Mesenchymal stem cell (in vitro differentiated cells and primary cell): ENCODE measurements around the gene WNT9A.

ENCODE experiments used
- DNase-seq: peaks from one replicate; pipeline ENCODE4 v3.0.0-alpha.2; 2013
- H2AFZ ChIP-seq: one replicate; pipeline ENCODE4 v1.6.1; 2013; ENCODE audit warnings: low read depth, mild to moderate bottlenecking, control low read depth, inconsistent platforms, low read length, moderate library complexity
- H2AK5ac ChIP-seq: 2 replicates; pipeline ENCODE4 v1.6.1; 2013; ENCODE audit warnings: low read length, moderate library complexity, mild to moderate bottlenecking, inconsistent platforms; ENCODE audit not compliant: severe bottlenecking
- H2BK120ac ChIP-seq: one replicate; pipeline ENCODE4 v1.6.1; 2013; ENCODE audit warnings: low read depth, mild to moderate bottlenecking, inconsistent platforms, low read length, moderate library complexity
- H2BK12ac ChIP-seq, 2 experiments: one replicate each; pipeline ENCODE4 v1.6.1; 2013; ENCODE audit warnings: inconsistent platforms in 2 of 2, low read length in 2 of 2, mild to moderate bottlenecking in 2 of 2, moderate library complexity in 2 of 2, control low read depth in 1 of 2
- H2BK15ac ChIP-seq: one replicate; pipeline ENCODE4 v1.6.1; 2013; ENCODE audit warnings: mild to moderate bottlenecking, low read depth, inconsistent platforms; ENCODE audit not compliant: poor library complexity, severe bottlenecking
- H2BK5ac ChIP-seq: 2 replicates; pipeline ENCODE4 v1.6.1; 2013; ENCODE audit warnings: low read depth, mild to moderate bottlenecking, low read length, control low read depth, inconsistent platforms; ENCODE audit not compliant: poor library complexity, severe bottlenecking
- H3K14ac ChIP-seq, 2 experiments: one replicate each; pipeline ENCODE4 v1.6.1; 2013; ENCODE audit warnings: inconsistent platforms in 2 of 2, low read length in 2 of 2, control low read depth in 1 of 2, mild to moderate bottlenecking in 1 of 2, moderate library complexity in 1 of 2
- H3K18ac ChIP-seq, 2 experiments: one replicate each; pipeline ENCODE4 v1.6.1; 2013; ENCODE audit warnings: inconsistent platforms in 2 of 2, low read length in 2 of 2, control low read depth in 1 of 2, low read depth in 1 of 2, mild to moderate bottlenecking in 1 of 2
- H3K23ac ChIP-seq, 2 experiments: one replicate each; pipeline ENCODE4 v1.6.1; 2013; ENCODE audit warnings: inconsistent platforms in 2 of 2, low read length in 2 of 2, mild to moderate bottlenecking in 2 of 2, moderate library complexity in 2 of 2, control low read depth in 1 of 2
- H3K27ac ChIP-seq: 2 replicates; pipeline ENCODE4 v1.5.1; 2013; ENCODE audit warnings: mild to moderate bottlenecking, moderate library complexity, low read length, control low read depth, inconsistent platforms; ENCODE audit not compliant: poor library complexity, severe bottlenecking
- H3K27me3 ChIP-seq, 2 experiments: 2 replicates each; pipeline versions ENCODE4 v1.6.1 to v1.7.0; 2013; ENCODE audit warnings: low read length in 2 of 2, mild to moderate bottlenecking in 2 of 2, moderate library complexity in 2 of 2, control low read depth in 1 of 2, inconsistent platforms in 1 of 2; ENCODE audit not compliant: control insufficient read depth in 1 of 2, insufficient read depth in 1 of 2
- H3K36me3 ChIP-seq, 2 experiments: 2 replicates each; pipeline versions ENCODE4 v1.6.1 to v1.7.0; 2013; ENCODE audit warnings: low read length in 2 of 2, control low read depth in 1 of 2, inconsistent platforms in 1 of 2, low read depth in 1 of 2, mild to moderate bottlenecking in 1 of 2; ENCODE audit not compliant: insufficient read depth in 2 of 2, control insufficient read depth in 1 of 2
- H3K4ac ChIP-seq, 2 experiments: one replicate each; pipeline ENCODE4 v1.6.1; 2013; ENCODE audit warnings: inconsistent platforms in 2 of 2, low read length in 2 of 2, mild to moderate bottlenecking in 2 of 2, moderate library complexity in 2 of 2, control low read depth in 1 of 2, low read depth in 1 of 2
- H3K4me1 ChIP-seq: 2 replicates; pipeline ENCODE4 v1.6.1; 2013; ENCODE audit warnings: low read depth, low read length, control low read depth; ENCODE audit not compliant: control insufficient read depth, insufficient read depth
- H3K4me2 ChIP-seq: 2 replicates; pipeline ENCODE4 v1.6.1; 2013; ENCODE audit warnings: low read length, mild to moderate bottlenecking, inconsistent platforms; ENCODE audit not compliant: poor library complexity, severe bottlenecking
- H3K4me3 ChIP-seq, 2 experiments: 2 replicates each; pipeline versions ENCODE4 v1.5.1 to v1.7.0; 2013; ENCODE audit warnings: low read length in 2 of 2, mild to moderate bottlenecking in 2 of 2, control low read depth in 1 of 2, low read depth in 1 of 2; ENCODE audit not compliant: insufficient read depth in 1 of 2
- H3K79me1 ChIP-seq: replicated peaks from 2 replicates; pipeline ENCODE4 v1.6.1; 2013; ENCODE audit warnings: mild to moderate bottlenecking, control low read depth, low read length, inconsistent platforms; ENCODE audit not compliant: poor library complexity, severe bottlenecking
- H3K9ac ChIP-seq: 2 replicates; pipeline ENCODE4 v1.7.0; 2013; ENCODE audit warnings: mild to moderate bottlenecking, low read length, moderate library complexity
- H3K9me3 ChIP-seq: 2 replicates; pipeline ENCODE4 v1.7.0; 2013; ENCODE audit warnings: mild to moderate bottlenecking, low read length; ENCODE audit not compliant: control insufficient read depth
- H4K8ac ChIP-seq: one replicate; pipeline ENCODE4 v1.6.1; 2013; ENCODE audit warnings: inconsistent platforms, mild to moderate bottlenecking, low read length, moderate library complexity
- H4K91ac ChIP-seq: one replicate; pipeline ENCODE4 v1.6.1; 2013; ENCODE audit warnings: mild to moderate bottlenecking, low read length, inconsistent platforms
- WGBS: methylation state at CpG from one replicate; pipeline ENCODE4 v1.1.7; 2013; ENCODE audit warnings: mixed read lengths; 5-methylcytosine and 5-hydroxymethylcytosine counted together

WNT9A gene

DNA sequence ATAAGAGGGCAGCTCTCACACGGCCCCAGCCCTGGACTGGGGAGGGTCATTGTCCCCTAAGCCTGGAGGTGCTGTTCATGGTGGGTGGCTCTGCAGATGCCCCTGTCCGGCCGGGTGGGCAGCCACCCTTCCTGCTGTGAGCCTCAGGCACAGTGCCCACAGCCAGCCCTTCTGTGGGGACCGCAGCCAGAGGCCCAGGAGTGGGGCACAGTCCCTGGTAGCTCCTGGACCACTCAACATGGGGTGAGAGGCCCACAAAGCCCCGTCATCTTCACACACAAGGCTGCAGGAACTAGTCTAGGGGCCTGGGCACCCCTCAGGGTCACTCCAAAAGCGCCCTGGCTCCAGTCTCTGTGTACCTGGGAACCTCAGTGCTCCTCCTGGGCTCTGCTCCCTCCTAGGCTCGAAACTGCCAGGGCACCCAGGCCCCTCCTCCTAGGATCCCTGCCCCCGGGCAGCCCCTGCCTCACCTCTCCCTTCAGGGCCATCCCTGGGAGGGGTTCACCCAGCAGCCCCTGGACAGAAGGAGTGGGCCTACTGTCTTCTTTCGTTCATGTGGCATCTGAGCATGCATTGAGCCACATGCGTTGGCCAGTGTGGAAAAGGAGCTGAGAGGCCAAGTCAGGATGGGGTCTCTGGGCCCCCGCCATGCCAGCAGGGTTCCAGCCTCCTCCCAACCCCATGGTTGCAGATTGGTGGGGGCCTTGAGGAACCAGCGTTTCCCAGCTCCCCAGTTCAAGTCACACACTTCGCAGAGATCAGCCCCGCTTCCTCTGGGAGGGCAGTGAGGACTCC lies 43.0 kb downstream of the WNT9A start:
- Histone ChIP-seq H3K79me1 (no peaks in the 10 kb centered on the region), H3K18ac (no peak overlapping the region), H2BK15ac (no peak overlapping the region), H3K9ac (no peak overlapping the region), H4K91ac (no peak overlapping the region), H2BK12ac (no peak overlapping the region), H2AK5ac (no peak overlapping the region), H3K9me3 (no peaks in the 10 kb centered on the region), H3K27ac (no peak overlapping the region), H3K4me1 (peaks cover 35% of the 10 kb centered on the region), H3K14ac (no peak overlapping the region), H3K23ac (no peak overlapping the region), H2AFZ (no peak overlapping the region), H3K36me3 (no peaks in the 10 kb centered on the region), H2BK120ac (no peak overlapping the region), H3K4me2 (no peak overlapping the region), H4K8ac (no peak overlapping the region), H3K27me3 (peaks cover 0 to 6% of the 10 kb centered on the region in 2 experiments), H3K4me3 (no peak overlapping the region), H3K4ac (no peak overlapping the region), H2BK5ac (no peak overlapping the region)
- no peak for DNase-seq
- WGBS = 72% methylated on average over 14 of the region's 14 CpGs

DNA sequence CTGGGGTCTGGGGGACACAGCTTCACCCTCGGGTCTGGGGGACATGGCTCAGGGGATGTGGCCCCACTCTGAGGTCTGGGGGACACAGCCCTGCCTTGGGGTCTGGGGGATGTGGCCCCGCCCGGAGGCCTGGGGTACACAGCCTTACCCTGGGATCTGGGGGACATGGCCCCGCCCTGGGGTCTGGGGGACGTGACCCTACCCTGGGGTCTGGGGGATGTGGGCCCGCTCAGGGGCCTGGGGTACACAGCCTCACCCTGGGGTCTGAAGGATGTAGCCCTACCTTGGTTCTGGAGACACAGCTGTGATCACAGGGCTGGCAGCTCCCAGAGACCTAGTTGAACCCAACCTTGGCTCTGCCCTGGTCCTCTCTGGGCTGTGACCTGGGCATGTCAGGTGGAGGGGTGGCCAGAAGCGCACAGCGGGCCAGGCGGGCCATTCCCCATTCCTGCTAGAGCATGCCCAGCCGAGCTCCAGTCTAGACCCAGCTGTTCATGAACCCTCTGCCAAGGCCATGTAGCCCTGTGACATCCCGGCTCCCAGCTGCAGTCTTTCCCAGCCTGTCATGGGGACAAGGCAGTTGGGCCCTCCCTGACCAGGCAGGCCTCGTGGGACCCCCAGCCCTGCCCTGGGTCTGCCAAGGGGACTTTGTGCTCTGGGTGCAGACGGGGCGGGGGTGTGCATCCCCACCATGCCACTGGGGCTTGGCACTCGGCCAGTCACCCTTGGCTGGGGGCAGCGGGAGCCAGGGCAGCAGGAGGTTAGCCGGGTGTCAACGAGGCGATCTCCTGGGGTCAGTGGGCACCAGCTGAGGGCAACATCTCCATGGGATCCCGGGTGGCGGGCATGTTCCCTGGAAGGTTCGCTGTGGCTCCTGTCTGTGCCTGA lies 43.9 kb downstream of the WNT9A start:
- H2BK5ac ChIP-seq = no peak overlapping the region
- no peak overlapping the region for H2AFZ ChIP-seq
- H3K9ac ChIP-seq = no peak overlapping the region
- H3K4me1 ChIP-seq = peaks cover 32% of the 10 kb centered on the region
- H4K8ac ChIP-seq = no peak overlapping the region
- no peak overlapping the region for H2BK120ac ChIP-seq
- no peaks in the 10 kb centered on the region for H3K36me3 ChIP-seq
- H3K27me3 ChIP-seq = peaks cover 0 to 10% of the 10 kb centered on the region in 2 experiments
- H3K23ac ChIP-seq = no peak overlapping the region
- H2AK5ac ChIP-seq = no peak overlapping the region
- no peak overlapping the region for H4K91ac ChIP-seq
- H3K79me1 ChIP-seq = no peaks in the 10 kb centered on the region
- no peak overlapping the region for H3K4me3 ChIP-seq
- H3K27ac ChIP-seq = no peak overlapping the region
- H3K14ac ChIP-seq = no peak overlapping the region
- H3K4me2 ChIP-seq = no peak overlapping the region
- H2BK12ac ChIP-seq = no peak overlapping the region
- H3K4ac ChIP-seq = no peak overlapping the region
- no peaks in the 10 kb centered on the region for H3K9me3 ChIP-seq
- WGBS = 89% methylated on average over 22 of the region's 22 CpGs
- no peak overlapping the region for H2BK15ac ChIP-seq
- no peak overlapping the region for H3K18ac ChIP-seq
- no peak for DNase-seq

DNA sequence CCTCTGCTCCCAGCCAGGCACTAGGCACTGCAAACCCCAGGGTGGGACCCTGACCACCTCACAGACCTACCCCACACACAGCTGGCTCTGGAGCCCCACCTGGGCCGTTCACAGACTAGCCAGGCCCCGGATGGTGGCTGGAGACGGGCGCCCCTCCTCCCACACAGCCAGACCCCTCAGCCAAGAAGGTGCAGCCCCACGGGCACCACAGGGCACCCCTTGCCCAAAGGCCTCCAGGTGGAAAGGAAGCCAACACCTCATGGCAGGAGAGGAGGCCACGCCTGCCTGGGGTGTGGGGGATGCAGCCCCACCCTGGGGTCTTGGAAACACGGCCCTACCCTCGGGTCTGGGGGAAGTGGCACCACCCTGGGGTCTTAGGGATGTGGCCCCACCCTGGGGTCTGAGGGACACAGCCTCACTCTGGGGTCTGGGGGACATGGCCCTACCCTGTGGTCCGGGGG lies 44.6 kb downstream of the WNT9A start:
- H4K8ac ChIP-seq = no peak overlapping the region
- H2BK120ac ChIP-seq = no peak overlapping the region
- no peak overlapping the region for H2BK5ac ChIP-seq
- H2AK5ac ChIP-seq = peak overlapping the region; percentile 25
- no peak overlapping the region for H3K14ac ChIP-seq
- no peak overlapping the region for H3K4me3 ChIP-seq
- no peaks in the 10 kb centered on the region for H3K36me3 ChIP-seq
- peaks cover 0 to 10% of the 10 kb centered on the region in 2 experiments for H3K27me3 ChIP-seq
- H4K91ac ChIP-seq = no peak overlapping the region
- no peak overlapping the region for H3K4me2 ChIP-seq
- H3K9me3 ChIP-seq = no peaks in the 10 kb centered on the region
- no peak overlapping the region for H3K27ac ChIP-seq
- no peaks in the 10 kb centered on the region for H3K79me1 ChIP-seq
- H3K4ac ChIP-seq = no peak overlapping the region
- WGBS = 85% methylated on average over 9 of the region's 9 CpGs
- H2BK15ac ChIP-seq = no peak overlapping the region
- DNase-seq = no peak
- peaks cover 26% of the 10 kb centered on the region for H3K4me1 ChIP-seq
- H3K18ac ChIP-seq = no peak overlapping the region
- no peak overlapping the region for H2BK12ac ChIP-seq
- no peak overlapping the region for H3K23ac ChIP-seq
- no peak overlapping the region for H2AFZ ChIP-seq
- no peak overlapping the region for H3K9ac ChIP-seq

DNA sequence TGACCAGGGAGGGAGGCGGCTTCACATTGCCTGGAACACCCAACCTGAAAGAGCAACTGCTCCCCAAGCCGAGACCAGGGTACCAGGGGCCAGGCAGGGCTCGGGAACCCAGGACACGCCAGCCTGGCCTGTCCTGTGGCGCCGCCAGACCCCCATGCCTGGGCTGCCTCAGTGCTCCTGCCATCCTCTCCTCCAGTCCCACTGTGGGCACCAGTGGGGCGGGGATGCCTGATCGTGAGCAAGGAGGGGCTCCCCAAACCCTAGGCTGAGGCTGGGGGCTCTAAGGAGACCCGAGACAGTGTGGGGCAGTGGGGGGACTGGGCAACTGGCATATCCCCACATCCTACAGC lies 45.1 kb downstream of the WNT9A start:
- 92% methylated on average over 8 of the region's 9 CpGs for WGBS
- Histone ChIP-seq H4K8ac (no peak overlapping the region), H3K4ac (no peak overlapping the region), H2BK120ac (no peak overlapping the region), H3K27me3 (peaks cover 0 to 10% of the 10 kb centered on the region in 2 experiments), H3K4me2 (no peak overlapping the region), H2BK12ac (no peak overlapping the region), H2AK5ac (peak overlapping the region; percentile 25), H3K23ac (no peak overlapping the region), H3K27ac (no peak overlapping the region), H4K91ac (no peak overlapping the region), H3K9ac (no peak overlapping the region), H2BK5ac (no peak overlapping the region), H3K9me3 (no peaks in the 10 kb centered on the region), H3K14ac (no peak overlapping the region), H3K4me3 (no peak overlapping the region), H2BK15ac (no peak overlapping the region), H3K79me1 (no peaks in the 10 kb centered on the region), H3K4me1 (peaks cover 26% of the 10 kb centered on the region), H2AFZ (no peak overlapping the region), H3K36me3 (no peaks in the 10 kb centered on the region), H3K18ac (no peak overlapping the region)
- DNase-seq = no peak
